SK-N-SH (cell line): ENCODE measurements around the gene ACAP2. TPM values are rescaled to one million over a fixed set of nuclear protein-coding genes. Genes with fewer than 3 reads are reported as not detected.

ENCODE experiments used
- CTCF ChIA-PET: fragments of 300-600, 350-600 bp; formaldehyde crosslinking; extraction: SDS; loops from one replicate; lab custom pipeline; 2021; lab: Yijun Ruan, JAX
- POLR2A ChIA-PET: fragments of 350-600 bp; sonication (Branson Sonifier 250); formaldehyde crosslinking; extraction: SDS; loops from one replicate; lab custom pipeline; 2020; ENCODE audit warnings: antibody characterized with exemption, inconsistent platforms; lab: Yijun Ruan, JAX
- DNase-seq: peaks from one replicate; pipeline ENCODE4 v3.0.0; 2012
- H2AFZ ChIP-seq: fragments of 200-600 bp; sonication (generic); 2 replicates; pipeline ENCODE4 v1.8.1; 2016; ENCODE audit warnings: antibody characterized with exemption, mild to moderate bottlenecking, low read depth
- H3F3A ChIP-seq: fragments of 200-600 bp; sonication (generic); replicated peaks from 2 replicates; pipeline ENCODE3; 2016; ENCODE audit warnings: antibody characterized with exemption, mild to moderate bottlenecking; ENCODE audit not compliant: insufficient read depth
- H3K27ac ChIP-seq, 2 experiments: fragments of 200-500 bp in 1 of 2; fragments of 200-600 bp in 1 of 2; sonication (Bioruptor generic) in 1 of 2; sonication (generic), shearing (Covaris generic) in 1 of 2; 2 replicates each; pipeline versions ENCODE4 v1.5.1 to v1.6.1; 2014 to 2016; ENCODE audit warnings: low read depth in 2 of 2, inconsistent platforms in 1 of 2, low read length in 1 of 2, mild to moderate bottlenecking in 1 of 2, mixed read lengths in 1 of 2
- H3K27me3 ChIP-seq: fragments of 200-600 bp; sonication (generic), shearing (Covaris generic); 2 replicates; pipeline ENCODE4 v1.6.1; 2016; ENCODE audit warnings: mixed run types; ENCODE audit not compliant: insufficient read depth
- H3K36me3 ChIP-seq, 2 experiments: fragments of 200-500 bp in 1 of 2; fragments of 200-600 bp in 1 of 2; sonication (Bioruptor generic) in 1 of 2; sonication (generic) in 1 of 2; replicated peaks in 1 of 2; 2 replicates each; pipeline versions ENCODE3 to v1.5.1; 2014 to 2016; ENCODE audit warnings: low read length in 1 of 2, mild to moderate bottlenecking in 1 of 2; ENCODE audit not compliant: insufficient read depth in 2 of 2, control insufficient read depth in 1 of 2
- H3K4me1 ChIP-seq, 2 experiments: fragments of 200-500 bp in 1 of 2; fragments of 200-600 bp in 1 of 2; sonication (Bioruptor generic) in 1 of 2; sonication (generic), shearing (Covaris generic) in 1 of 2; 2 replicates each; pipeline versions ENCODE4 v1.5.1 to v1.6.1; 2014 to 2016; ENCODE audit warnings: low read depth in 1 of 2, low read length in 1 of 2, mixed run types in 1 of 2; ENCODE audit not compliant: insufficient read depth in 2 of 2, control insufficient read depth in 1 of 2
- H3K4me2 ChIP-seq: fragments of 200-600 bp; sonication (generic), shearing (Covaris generic); 2 replicates; pipeline ENCODE4 v1.6.1; 2017; ENCODE audit warnings: mixed run types
- H3K4me3 ChIP-seq, 2 experiments: fragments of 200-500 bp in 1 of 2; fragments of 200-600 bp in 1 of 2; sonication (Bioruptor generic) in 1 of 2; sonication (generic), shearing (Covaris generic) in 1 of 2; 2 replicates each; pipeline versions ENCODE4 v1.5.1 to v1.8.1; 2014 to 2016; ENCODE audit warnings: low read depth in 2 of 2, inconsistent platforms in 1 of 2, low read length in 1 of 2, mild to moderate bottlenecking in 1 of 2, mixed read lengths in 1 of 2, moderate library complexity in 1 of 2
- H3K79me2 ChIP-seq: fragments of 200-600 bp; sonication (generic); 2 replicates; pipeline ENCODE4 v1.8.1; 2017; ENCODE audit warnings: mild to moderate bottlenecking; ENCODE audit not compliant: insufficient read depth
- H3K9ac ChIP-seq: fragments of 200-600 bp; sonication (generic); 2 replicates; pipeline ENCODE4 v1.6.1; 2017; ENCODE audit warnings: mixed run types
- H3K9me2 ChIP-seq: fragments of 200-600 bp; sonication (generic); 2 replicates; pipeline ENCODE4 v1.6.1; 2017; ENCODE audit warnings: mixed run types
- H3K9me3 ChIP-seq: fragments of 200-600 bp; sonication (generic); 2 replicates; pipeline ENCODE4 v1.6.1; 2017; ENCODE audit warnings: mixed run types, mild to moderate bottlenecking, moderate library complexity
- H4K20me1 ChIP-seq: fragments of 200-600 bp; sonication (generic); 2 replicates; pipeline ENCODE4 v1.6.1; 2017; ENCODE audit warnings: mild to moderate bottlenecking, mixed run types; ENCODE audit not compliant: insufficient read depth
- ELF1 ChIP-seq: IDR thresholded peaks from 2 replicates; pipeline ENCODE4 v1.4.0; 2012
- EP300 ChIP-seq, 2 experiments: IDR thresholded peaks; 2 replicates each; pipeline versions ENCODE4 v1.4.0 to v1.6.1; 2012; ENCODE audit warnings: borderline replicate concordance in 1 of 2, low read depth in 1 of 2, low read length in 1 of 2
- EZH2phosphoT487 ChIP-seq: fragments of 200-600 bp; sonication (generic); IDR thresholded peaks from 2 replicates; pipeline ENCODE4 v1.6.1; 2017; ENCODE audit warnings: low read depth, mixed run types, mild to moderate bottlenecking, antibody characterized with exemption, moderate library complexity, borderline replicate concordance
- FOSL2 ChIP-seq: IDR thresholded peaks from 2 replicates; pipeline ENCODE4 v1.4.0; 2012; ENCODE audit warnings: low read depth, mild to moderate bottlenecking, moderate library complexity, borderline replicate concordance
- FOXM1 ChIP-seq: IDR thresholded peaks from 2 replicates; pipeline ENCODE4 v1.4.0; 2012; ENCODE audit warnings: low read depth, mild to moderate bottlenecking
- GABPA ChIP-seq: IDR thresholded peaks from 2 replicates; pipeline ENCODE4 v1.4.0; 2012; ENCODE audit warnings: low read depth, mild to moderate bottlenecking
- JUND ChIP-seq: IDR thresholded peaks from 2 replicates; pipeline ENCODE4 v1.4.0; 2012
- MEF2A ChIP-seq: IDR thresholded peaks from 2 replicates; pipeline ENCODE4 v1.4.0; 2012; ENCODE audit warnings: low read depth, borderline replicate concordance
- MXI1 ChIP-seq: IDR thresholded peaks from 2 replicates; pipeline ENCODE4 v1.6.1; 2012; ENCODE audit warnings: mild to moderate bottlenecking, low read depth, low read length, improper control_type of control experiment
- NFIC ChIP-seq: IDR thresholded peaks from 2 replicates; pipeline ENCODE4 v1.4.0; 2012; ENCODE audit warnings: borderline replicate concordance
- NRF1 ChIP-seq: IDR thresholded peaks from 2 replicates; pipeline ENCODE4 v1.6.1; 2012; ENCODE audit warnings: low read depth, mild to moderate bottlenecking, low read length
- POLR2AphosphoS5 ChIP-seq: IDR thresholded peaks from 2 replicates; pipeline ENCODE4 v1.6.1; 2012; ENCODE audit warnings: low read depth, low read length
- RFX5 ChIP-seq: IDR thresholded peaks from 2 replicates; pipeline ENCODE4 v1.6.1; 2012; ENCODE audit warnings: mild to moderate bottlenecking, improper control_type of control experiment, low read length
- WGBS: methylation state at CpG from one replicate; pipeline ENCODE4 v1.1.6; 2017; ENCODE audit warnings: low lambda C conversion rate; 5-methylcytosine and 5-hydroxymethylcytosine counted together
- polyA plus RNA-seq, 3 experiments: library from polyadenylated mRNA; depleted of rRNA; stranded (reverse); fragments of >200 nt; gene quantifications; 2 replicates each; pipeline ENCODE4 v1.2.3, GENCODE V29; 2012
- TF ChIP-seq, protein P1 (sequence below): IDR thresholded peaks from 2 replicates; pipeline ENCODE4 v1.4.0; 2012; ENCODE audit warnings: low read depth, borderline replicate concordance
- TF ChIP-seq, protein P2 (sequence below): fragments of 200-600 bp; sonication (generic); IDR thresholded peaks from 2 replicates; pipeline ENCODE4 v1.6.1; 2017; ENCODE audit warnings: antibody characterized with exemption, mild to moderate bottlenecking, moderate library complexity
- TF ChIP-seq, protein P3 (sequence below): IDR thresholded peaks from 2 replicates; pipeline ENCODE4 v1.4.0; 2012; ENCODE audit warnings: low read depth

The ACAP2 gene
- polyA plus RNA-seq, 1 of the 3 experiments (the other 2 are of a cell fraction), result 6.8 TPM

- H3K9me3 ChIP-seq, result no peaks in the 10 kb centered on the region
- H2AFZ ChIP-seq, result no peak overlapping the region
- no peaks in the 10 kb centered on the region for H3K36me3 ChIP-seq
- H3K9ac ChIP-seq, result no peak overlapping the region
- 0 out of 2 replicates have a peak, but pooled peaks cover 3% of the 10 kb centered on the region for H4K20me1 ChIP-seq
- POLR2A ChIA-PET, result no interaction called here
- no peaks in the 10 kb centered on the region for H3F3A ChIP-seq
- CTCF ChIA-PET, result no interaction called here
- TF ChIP-seq EZH2phosphoT487 (no peak), MXI1 (peak; percentile 32; the same call in 1 of the 2 replicates)
- no peak for DNase-seq
- H3K9me2 ChIP-seq, result no peaks in the 10 kb centered on the region
- peak overlapping the region in 1 of 2 experiments; percentile 74; a peak in 2 of 4 replicates for H3K27ac ChIP-seq
- 84% methylated on average over 9 of the region's 9 CpGs for WGBS
- no peak overlapping the region for H3K4me3 ChIP-seq
- H3K79me2 ChIP-seq, result peaks cover 43% of the 10 kb centered on the region
- H3K27me3 ChIP-seq, result no peaks in the 10 kb centered on the region
- H3K4me1 ChIP-seq, result peaks cover 0 to 60% of the 10 kb centered on the region in 2 experiments; a peak in 2 of 4 replicates
- H3K4me2 ChIP-seq, result no peak overlapping the region
These were observed 196.2 kb downstream of the ACAP2 start for GRCh38 chr3:195246581-195246995.

DNA sequence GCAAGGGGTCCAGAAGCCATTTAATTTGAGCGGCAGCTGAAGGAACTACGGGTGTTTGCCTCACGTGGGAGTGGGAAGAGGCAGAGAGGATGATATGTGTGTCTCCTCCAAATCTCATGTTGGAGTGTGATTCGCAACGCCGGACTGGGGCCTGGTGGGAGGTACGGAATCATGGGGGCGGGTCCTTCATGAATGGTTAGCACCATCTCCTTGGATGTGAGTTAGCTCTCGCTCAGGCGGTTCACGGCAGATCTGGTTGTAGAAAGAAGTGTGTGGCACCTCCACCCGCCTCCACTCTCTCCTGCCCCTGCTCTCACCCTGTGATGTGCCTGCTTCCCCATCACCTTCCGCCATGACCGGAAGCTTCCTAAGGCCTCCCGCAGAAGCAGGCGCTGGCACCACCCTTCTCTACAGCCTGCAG lies 197.3 kb downstream of the ACAP2 start:
- 93% methylated on average over 13 of the region's 16 CpGs for WGBS
- H3F3A ChIP-seq, result no peaks in the 10 kb centered on the region
- TF ChIP-seq FOSL2, result no peak
- no peak for TF ChIP-seq NFIC
- TF ChIP-seq FOXM1, result no peak
- no peak for TF ChIP-seq GABPA
- no peak for TF ChIP-seq MXI1
- TF ChIP-seq, protein P1, sequence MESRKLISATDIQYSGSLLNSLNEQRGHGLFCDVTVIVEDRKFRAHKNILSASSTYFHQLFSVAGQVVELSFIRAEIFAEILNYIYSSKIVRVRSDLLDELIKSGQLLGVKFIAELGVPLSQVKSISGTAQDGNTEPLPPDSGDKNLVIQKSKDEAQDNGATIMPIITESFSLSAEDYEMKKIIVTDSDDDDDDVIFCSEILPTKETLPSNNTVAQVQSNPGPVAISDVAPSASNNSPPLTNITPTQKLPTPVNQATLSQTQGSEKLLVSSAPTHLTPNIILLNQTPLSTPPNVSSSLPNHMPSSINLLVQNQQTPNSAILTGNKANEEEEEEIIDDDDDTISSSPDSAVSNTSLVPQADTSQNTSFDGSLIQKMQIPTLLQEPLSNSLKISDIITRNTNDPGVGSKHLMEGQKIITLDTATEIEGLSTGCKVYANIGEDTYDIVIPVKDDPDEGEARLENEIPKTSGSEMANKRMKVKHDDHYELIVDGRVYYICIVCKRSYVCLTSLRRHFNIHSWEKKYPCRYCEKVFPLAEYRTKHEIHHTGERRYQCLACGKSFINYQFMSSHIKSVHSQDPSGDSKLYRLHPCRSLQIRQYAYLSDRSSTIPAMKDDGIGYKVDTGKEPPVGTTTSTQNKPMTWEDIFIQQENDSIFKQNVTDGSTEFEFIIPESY, result no peak
- TF ChIP-seq NRF1, result no peak
- no peak for TF ChIP-seq POLR2AphosphoS5
- no peak for TF ChIP-seq MEF2A
- TF ChIP-seq, protein P2, sequence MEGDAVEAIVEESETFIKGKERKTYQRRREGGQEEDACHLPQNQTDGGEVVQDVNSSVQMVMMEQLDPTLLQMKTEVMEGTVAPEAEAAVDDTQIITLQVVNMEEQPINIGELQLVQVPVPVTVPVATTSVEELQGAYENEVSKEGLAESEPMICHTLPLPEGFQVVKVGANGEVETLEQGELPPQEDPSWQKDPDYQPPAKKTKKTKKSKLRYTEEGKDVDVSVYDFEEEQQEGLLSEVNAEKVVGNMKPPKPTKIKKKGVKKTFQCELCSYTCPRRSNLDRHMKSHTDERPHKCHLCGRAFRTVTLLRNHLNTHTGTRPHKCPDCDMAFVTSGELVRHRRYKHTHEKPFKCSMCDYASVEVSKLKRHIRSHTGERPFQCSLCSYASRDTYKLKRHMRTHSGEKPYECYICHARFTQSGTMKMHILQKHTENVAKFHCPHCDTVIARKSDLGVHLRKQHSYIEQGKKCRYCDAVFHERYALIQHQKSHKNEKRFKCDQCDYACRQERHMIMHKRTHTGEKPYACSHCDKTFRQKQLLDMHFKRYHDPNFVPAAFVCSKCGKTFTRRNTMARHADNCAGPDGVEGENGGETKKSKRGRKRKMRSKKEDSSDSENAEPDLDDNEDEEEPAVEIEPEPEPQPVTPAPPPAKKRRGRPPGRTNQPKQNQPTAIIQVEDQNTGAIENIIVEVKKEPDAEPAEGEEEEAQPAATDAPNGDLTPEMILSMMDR, result no peak
- TF ChIP-seq, protein P3, sequence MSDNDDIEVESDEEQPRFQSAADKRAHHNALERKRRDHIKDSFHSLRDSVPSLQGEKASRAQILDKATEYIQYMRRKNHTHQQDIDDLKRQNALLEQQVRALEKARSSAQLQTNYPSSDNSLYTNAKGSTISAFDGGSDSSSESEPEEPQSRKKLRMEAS, result no peak
- TF ChIP-seq ELF1, result no peak
- TF ChIP-seq RFX5, result no peak
- no peak for TF ChIP-seq EP300 (IDR thresholded peaks at IDR 0.05; ENCODE audit: borderline replicate concordance in 1 of 2, low read depth in 1 of 2, low read length in 1 of 2)
- no peak for TF ChIP-seq JUND
- H3K79me2 ChIP-seq, result peaks cover 38% of the 10 kb centered on the region
- DNase-seq, result no peak
- H3K4me1 ChIP-seq, result peaks cover 0 to 54% of the 10 kb centered on the region in 2 experiments; a peak in 2 of 4 replicates
- no peak overlapping the region for H3K4me3 ChIP-seq
- H3K4me2 ChIP-seq, result no peak overlapping the region
- no peaks in the 10 kb centered on the region for H3K27me3 ChIP-seq
- no peaks in the 10 kb centered on the region for H3K9me3 ChIP-seq
- H3K36me3 ChIP-seq, result no peaks in the 10 kb centered on the region
- ChIA-PET CTCF (interaction anchor here (0.9 kb wide), 1 partner anchor 36 kb away, joined by 3 read pairs; no protein-coding TSS in a partner anchor), POLR2A (no interaction called here)
- no peak overlapping the region for H3K9ac ChIP-seq
- H2AFZ ChIP-seq, result no peak overlapping the region
- H3K9me2 ChIP-seq, result no peaks in the 10 kb centered on the region
- H4K20me1 ChIP-seq, result 0 out of 2 replicates have a peak, but pooled peaks cover 3% of the 10 kb centered on the region
- no peak overlapping the region for H3K27ac ChIP-seq
